ENCODE data around the gene IGSF9B. TPM values are rescaled to one million over a fixed set of nuclear protein-coding genes. Genes with fewer than 3 reads are reported as not detected.

Gene IGSF9B
- total and polyA plus RNA-seq, 2 donors from 2014 or later: 0.86 to 10.4 TPM

- Histone ChIP-seq H3K9ac (ENCODE audit: low read length in 3 of 3) (no peak overlapping the region), H3K27me3 (ENCODE audit: control insufficient read depth, insufficient read depth, low read length) (no peaks in the 10 kb centered on the region), H3K27ac (ENCODE audit: low read depth in 2 of 2, low read length in 2 of 2) (no peak overlapping the region), H3K36me3 (ENCODE audit: control insufficient read depth in 2 of 3, insufficient read depth in 3 of 3, low read length in 3 of 3) (no peaks in the 10 kb centered on the region), H3K4me3 (ENCODE audit: low read length in 3 of 3) (no peak overlapping the region), H3K4me1 (ENCODE audit: control insufficient read depth in 2 of 3, insufficient read depth in 2 of 3, low read depth in 1 of 3, low read length in 3 of 3) (no peaks in the 10 kb centered on the region), H3K9me3 (ENCODE audit: control insufficient read depth in 2 of 3, insufficient read depth in 1 of 3, low read length in 3 of 3) (peaks cover 0 to 5% (median 0%) of the 10 kb centered on the region in 3 donors)
- FAIRE-seq: no peak
- no peak for TF ChIP-seq CTCF (IDR thresholded peaks at IDR 0.05; ENCODE audit: borderline replicate concordance, extremely low read depth, insufficient read depth)
- intact Hi-C loops (cut with DNase I): no loop called here
- DNase-seq: peak in 1 of 5 donors; percentile 9
These were observed 56.3 kb downstream of the IGSF9B start for GRCh38 chr11:133900176-133901105.

- intact Hi-C loops (cut with DNase I): no loop called here
These were observed 58.0 kb downstream of the IGSF9B start for GRCh38 chr11:133898770-133899115.

GRCh38 chr11:133898031-133898769, 58.6 kb downstream of the IGSF9B start:
- FAIRE-seq (no peak), DNase-seq (peak in 1 of 5 donors; percentile 21)
- no peaks in the 10 kb centered on the region for H3K4me1 ChIP-seq (ENCODE audit: control insufficient read depth in 2 of 3, insufficient read depth in 2 of 3, low read depth in 1 of 3, low read length in 3 of 3)
- intact Hi-C loops (cut with DNase I): no loop called here
- H3K27me3 ChIP-seq (ENCODE audit: control insufficient read depth, insufficient read depth, low read length): no peaks in the 10 kb centered on the region
- H3K4me3 ChIP-seq (ENCODE audit: low read length in 3 of 3): no peak overlapping the region
- H3K9me3 ChIP-seq (ENCODE audit: control insufficient read depth in 2 of 3, insufficient read depth in 1 of 3, low read length in 3 of 3): peaks cover 0 to 5% (median 0%) of the 10 kb centered on the region in 3 donors
- H3K36me3 ChIP-seq (ENCODE audit: control insufficient read depth in 2 of 3, insufficient read depth in 3 of 3, low read length in 3 of 3): no peaks in the 10 kb centered on the region
- no peak overlapping the region for H3K27ac ChIP-seq (ENCODE audit: low read depth in 2 of 2, low read length in 2 of 2)
- no peak for TF ChIP-seq CTCF (IDR thresholded peaks at IDR 0.05; ENCODE audit: borderline replicate concordance, extremely low read depth, insufficient read depth)
- H3K9ac ChIP-seq (ENCODE audit: low read length in 3 of 3): no peak overlapping the region

More at GRCh38 chr11:133898770-133899115, 58.0 kb downstream of the IGSF9B start:
- Histone ChIP-seq H3K36me3 (ENCODE audit: control insufficient read depth in 2 of 3, insufficient read depth in 3 of 3, low read length in 3 of 3) (no peaks in the 10 kb centered on the region), H3K9me3 (ENCODE audit: control insufficient read depth in 2 of 3, insufficient read depth in 1 of 3, low read length in 3 of 3) (peaks cover 0 to 5% (median 0%) of the 10 kb centered on the region in 3 donors), H3K27ac (ENCODE audit: low read depth in 2 of 2, low read length in 2 of 2) (no peak overlapping the region), H3K4me1 (ENCODE audit: control insufficient read depth in 2 of 3, insufficient read depth in 2 of 3, low read depth in 1 of 3, low read length in 3 of 3) (no peaks in the 10 kb centered on the region), H3K4me3 (ENCODE audit: low read length in 3 of 3) (no peak overlapping the region), H3K27me3 (ENCODE audit: control insufficient read depth, insufficient read depth, low read length) (no peaks in the 10 kb centered on the region), H3K9ac (ENCODE audit: low read length in 3 of 3) (no peak overlapping the region)
- peak in 1 of 5 donors; percentile 23 for DNase-seq
- no peak for FAIRE-seq
- no peak for TF ChIP-seq CTCF (IDR thresholded peaks at IDR 0.05; ENCODE audit: borderline replicate concordance, extremely low read depth, insufficient read depth)

All from kidney (tissue), 14 donors.